Mesenchymal stem cell (in vitro differentiated cells and primary cell): ENCODE results near the gene SPAM1.
A peak's percentile ranks its signal among the peaks of the same experiment; 100 is the strongest.

Experiments
- DNase-seq: peaks from one replicate; pipeline ENCODE4 v3.0.0-alpha.2; 2013
- H2AFZ ChIP-seq: one replicate; pipeline ENCODE4 v1.6.1; 2013; ENCODE audit warnings: low read depth, mild to moderate bottlenecking, control low read depth, inconsistent platforms, low read length, moderate library complexity
- H2AK5ac ChIP-seq: 2 replicates; pipeline ENCODE4 v1.6.1; 2013; ENCODE audit warnings: low read length, moderate library complexity, mild to moderate bottlenecking, inconsistent platforms; ENCODE audit not compliant: severe bottlenecking
- H2BK120ac ChIP-seq: one replicate; pipeline ENCODE4 v1.6.1; 2013; ENCODE audit warnings: low read depth, mild to moderate bottlenecking, inconsistent platforms, low read length, moderate library complexity
- H2BK12ac ChIP-seq, 2 experiments: one replicate each; pipeline ENCODE4 v1.6.1; 2013; ENCODE audit warnings: inconsistent platforms in 2 of 2, low read length in 2 of 2, mild to moderate bottlenecking in 2 of 2, moderate library complexity in 2 of 2, control low read depth in 1 of 2
- H2BK15ac ChIP-seq: one replicate; pipeline ENCODE4 v1.6.1; 2013; ENCODE audit warnings: mild to moderate bottlenecking, low read depth, inconsistent platforms; ENCODE audit not compliant: poor library complexity, severe bottlenecking
- H2BK5ac ChIP-seq: 2 replicates; pipeline ENCODE4 v1.6.1; 2013; ENCODE audit warnings: low read depth, mild to moderate bottlenecking, low read length, control low read depth, inconsistent platforms; ENCODE audit not compliant: poor library complexity, severe bottlenecking
- H3K14ac ChIP-seq, 2 experiments: one replicate each; pipeline ENCODE4 v1.6.1; 2013; ENCODE audit warnings: inconsistent platforms in 2 of 2, low read length in 2 of 2, control low read depth in 1 of 2, mild to moderate bottlenecking in 1 of 2, moderate library complexity in 1 of 2
- H3K18ac ChIP-seq, 2 experiments: one replicate each; pipeline ENCODE4 v1.6.1; 2013; ENCODE audit warnings: inconsistent platforms in 2 of 2, low read length in 2 of 2, control low read depth in 1 of 2, low read depth in 1 of 2, mild to moderate bottlenecking in 1 of 2
- H3K23ac ChIP-seq, 2 experiments: one replicate each; pipeline ENCODE4 v1.6.1; 2013; ENCODE audit warnings: inconsistent platforms in 2 of 2, low read length in 2 of 2, mild to moderate bottlenecking in 2 of 2, moderate library complexity in 2 of 2, control low read depth in 1 of 2
- H3K27ac ChIP-seq: 2 replicates; pipeline ENCODE4 v1.5.1; 2013; ENCODE audit warnings: mild to moderate bottlenecking, moderate library complexity, low read length, control low read depth, inconsistent platforms; ENCODE audit not compliant: poor library complexity, severe bottlenecking
- H3K27me3 ChIP-seq, 2 experiments: 2 replicates each; pipeline versions ENCODE4 v1.6.1 to v1.7.0; 2013; ENCODE audit warnings: low read length in 2 of 2, mild to moderate bottlenecking in 2 of 2, moderate library complexity in 2 of 2, control low read depth in 1 of 2, inconsistent platforms in 1 of 2; ENCODE audit not compliant: control insufficient read depth in 1 of 2, insufficient read depth in 1 of 2
- H3K36me3 ChIP-seq, 2 experiments: 2 replicates each; pipeline versions ENCODE4 v1.6.1 to v1.7.0; 2013; ENCODE audit warnings: low read length in 2 of 2, control low read depth in 1 of 2, inconsistent platforms in 1 of 2, low read depth in 1 of 2, mild to moderate bottlenecking in 1 of 2; ENCODE audit not compliant: insufficient read depth in 2 of 2, control insufficient read depth in 1 of 2
- H3K4ac ChIP-seq, 2 experiments: one replicate each; pipeline ENCODE4 v1.6.1; 2013; ENCODE audit warnings: inconsistent platforms in 2 of 2, low read length in 2 of 2, mild to moderate bottlenecking in 2 of 2, moderate library complexity in 2 of 2, control low read depth in 1 of 2, low read depth in 1 of 2
- H3K4me1 ChIP-seq: 2 replicates; pipeline ENCODE4 v1.6.1; 2013; ENCODE audit warnings: low read depth, low read length, control low read depth; ENCODE audit not compliant: control insufficient read depth, insufficient read depth
- H3K4me2 ChIP-seq: 2 replicates; pipeline ENCODE4 v1.6.1; 2013; ENCODE audit warnings: low read length, mild to moderate bottlenecking, inconsistent platforms; ENCODE audit not compliant: poor library complexity, severe bottlenecking
- H3K4me3 ChIP-seq, 2 experiments: 2 replicates each; pipeline versions ENCODE4 v1.5.1 to v1.7.0; 2013; ENCODE audit warnings: low read length in 2 of 2, mild to moderate bottlenecking in 2 of 2, control low read depth in 1 of 2, low read depth in 1 of 2; ENCODE audit not compliant: insufficient read depth in 1 of 2
- H3K79me1 ChIP-seq: replicated peaks from 2 replicates; pipeline ENCODE4 v1.6.1; 2013; ENCODE audit warnings: mild to moderate bottlenecking, control low read depth, low read length, inconsistent platforms; ENCODE audit not compliant: poor library complexity, severe bottlenecking
- H3K9ac ChIP-seq: 2 replicates; pipeline ENCODE4 v1.7.0; 2013; ENCODE audit warnings: mild to moderate bottlenecking, low read length, moderate library complexity
- H3K9me3 ChIP-seq: 2 replicates; pipeline ENCODE4 v1.7.0; 2013; ENCODE audit warnings: mild to moderate bottlenecking, low read length; ENCODE audit not compliant: control insufficient read depth
- H4K8ac ChIP-seq: one replicate; pipeline ENCODE4 v1.6.1; 2013; ENCODE audit warnings: inconsistent platforms, mild to moderate bottlenecking, low read length, moderate library complexity
- H4K91ac ChIP-seq: one replicate; pipeline ENCODE4 v1.6.1; 2013; ENCODE audit warnings: mild to moderate bottlenecking, low read length, inconsistent platforms
- WGBS: methylation state at CpG from one replicate; pipeline ENCODE4 v1.1.7; 2013; ENCODE audit warnings: mixed read lengths; 5-methylcytosine and 5-hydroxymethylcytosine counted together

SPAM1 gene

DNA sequence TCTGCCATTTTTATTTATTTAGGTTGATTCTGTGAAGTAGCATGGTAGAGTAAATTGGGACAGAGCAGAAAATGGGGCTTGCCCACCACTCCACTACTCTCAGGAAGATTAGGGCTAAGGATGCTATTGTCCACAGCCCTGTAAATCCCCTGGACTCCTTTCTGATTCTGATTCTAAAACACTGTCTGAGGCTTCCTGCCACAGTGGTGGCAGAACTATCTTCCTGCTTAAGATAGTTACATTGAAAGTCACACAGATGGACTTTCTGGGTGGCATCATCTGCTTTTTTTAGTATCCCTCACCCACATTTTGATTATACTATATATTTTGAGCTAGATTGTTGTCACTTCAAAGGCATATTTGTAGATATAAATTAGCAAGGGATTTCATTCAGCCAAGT, 50.0 kb downstream of the SPAM1 start:
- Histone ChIP-seq H2BK120ac (no peak overlapping the region), H3K27ac (no peak overlapping the region), H3K14ac (no peak overlapping the region), H3K79me1 (no peaks in the 10 kb centered on the region), H3K4me3 (no peak overlapping the region), H3K23ac (no peak overlapping the region), H2BK12ac (no peak overlapping the region), H3K4ac (no peak overlapping the region), H2AK5ac (no peak overlapping the region), H3K4me1 (no peaks in the 10 kb centered on the region), H4K91ac (no peak overlapping the region), H2AFZ (no peak overlapping the region), H3K9me3 (no peaks in the 10 kb centered on the region), H2BK15ac (no peak overlapping the region), H4K8ac (no peak overlapping the region), H2BK5ac (no peak overlapping the region), H3K4me2 (no peak overlapping the region), H3K18ac (no peak overlapping the region), H3K9ac (no peak overlapping the region), H3K27me3 (no peaks in the 10 kb centered on the region), H3K36me3 (no peaks in the 10 kb centered on the region)
- DNase-seq, result no peak

DNA sequence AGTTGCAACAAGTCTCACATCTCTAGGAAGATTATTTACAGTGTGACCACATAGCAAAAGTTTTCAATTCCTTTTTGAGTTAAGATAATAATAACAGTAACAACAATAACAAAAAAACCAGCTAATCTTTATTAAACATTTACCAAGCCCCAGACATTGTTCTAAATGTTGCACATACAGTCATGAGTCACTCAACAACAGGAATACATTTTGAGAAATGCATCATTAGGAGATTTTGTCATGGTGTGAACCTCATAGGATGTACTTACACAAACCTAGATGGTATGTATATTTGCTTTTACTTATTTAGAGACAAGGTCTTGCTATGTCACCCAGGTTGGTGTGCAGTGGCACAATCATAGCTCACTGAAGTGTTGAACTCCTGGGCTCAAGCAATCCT, 52.0 kb downstream of the SPAM1 start:
- no peak for DNase-seq
- Histone ChIP-seq H3K4me2 (no peak overlapping the region), H3K9me3 (no peaks in the 10 kb centered on the region)

DNA sequence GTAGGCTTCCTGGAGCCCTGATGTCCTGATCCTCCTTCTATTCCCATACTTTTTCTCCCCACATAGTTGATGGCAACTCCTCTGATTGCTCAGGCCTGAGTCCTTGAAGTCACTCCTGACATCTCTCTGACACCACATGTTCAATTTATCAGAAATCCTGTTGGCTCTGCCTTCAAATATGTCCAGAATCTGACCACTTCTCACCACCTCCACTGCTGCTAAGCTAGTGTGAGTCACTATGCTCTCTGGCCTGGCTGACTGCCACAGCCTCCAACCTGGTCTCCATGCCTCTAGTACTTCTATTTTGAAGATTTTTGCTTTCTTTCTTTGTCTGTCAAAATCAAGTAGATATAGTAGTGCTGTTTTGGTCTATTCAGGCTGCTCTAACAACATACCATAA, 54.8 kb downstream of the SPAM1 start:
- Histone ChIP-seq H3K4me2 (no peak overlapping the region), H2BK120ac (no peak overlapping the region), H3K4me3 (no peak overlapping the region), H3K14ac (no peak overlapping the region), H2BK5ac (no peak overlapping the region), H3K18ac (no peak overlapping the region), H3K23ac (no peak overlapping the region), H3K9ac (no peak overlapping the region), H3K36me3 (no peaks in the 10 kb centered on the region), H3K4ac (no peak overlapping the region), H4K8ac (no peak overlapping the region), H2AK5ac (no peak overlapping the region), H4K91ac (no peak overlapping the region), H2BK12ac (no peak overlapping the region), H3K4me1 (no peaks in the 10 kb centered on the region), H3K79me1 (no peaks in the 10 kb centered on the region), H2AFZ (no peak overlapping the region), H3K27ac (no peak overlapping the region), H3K9me3 (no peaks in the 10 kb centered on the region), H2BK15ac (no peak overlapping the region), H3K27me3 (no peaks in the 10 kb centered on the region)
- peak; percentile 24 for DNase-seq

More for the DNA sequence above, 52.0 kb downstream of the SPAM1 start:
- Histone ChIP-seq H3K14ac (no peak overlapping the region), H2BK12ac (no peak overlapping the region), H4K91ac (no peak overlapping the region), H2BK120ac (no peak overlapping the region), H3K18ac (no peak overlapping the region), H3K4me3 (no peak overlapping the region), H3K27ac (no peak overlapping the region), H3K36me3 (no peaks in the 10 kb centered on the region), H3K4ac (no peak overlapping the region), H3K4me1 (no peaks in the 10 kb centered on the region), H2AK5ac (no peak overlapping the region), H2BK5ac (no peak overlapping the region), H3K23ac (no peak overlapping the region), H2AFZ (no peak overlapping the region), H3K27me3 (no peaks in the 10 kb centered on the region), H3K9ac (no peak overlapping the region), H4K8ac (no peak overlapping the region), H3K79me1 (no peaks in the 10 kb centered on the region), H2BK15ac (no peak overlapping the region)

DNA sequence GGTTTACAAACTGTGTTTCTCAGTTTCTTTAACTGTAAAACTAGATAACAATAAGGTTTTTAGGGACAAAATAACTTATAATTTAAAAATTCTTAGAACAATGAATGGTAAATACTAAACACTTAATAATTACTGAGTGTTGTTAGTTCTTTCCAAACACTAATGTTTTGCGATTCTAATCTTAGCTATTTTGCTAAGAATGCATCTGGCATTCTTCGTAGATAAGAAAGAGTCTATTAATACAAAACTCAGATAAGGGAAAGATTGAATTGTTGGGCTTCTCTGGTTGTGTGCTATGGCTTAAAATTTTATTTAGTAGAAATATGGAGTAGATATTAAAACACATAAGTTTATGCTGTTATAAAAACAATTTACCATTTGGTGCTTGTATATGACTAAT, 62.4 kb downstream of the SPAM1 start:
- Histone ChIP-seq H3K4ac (no peak overlapping the region), H3K27me3 (no peaks in the 10 kb centered on the region), H3K14ac (no peak overlapping the region), H2BK12ac (no peak overlapping the region), H2AK5ac (no peak overlapping the region), H3K18ac (no peak overlapping the region), H3K23ac (no peak overlapping the region), H3K9ac (no peak overlapping the region), H3K4me1 (no peaks in the 10 kb centered on the region), H3K79me1 (no peaks in the 10 kb centered on the region), H3K9me3 (no peaks in the 10 kb centered on the region), H4K8ac (no peak overlapping the region), H2AFZ (no peak overlapping the region), H2BK15ac (no peak overlapping the region), H3K4me3 (no peak overlapping the region), H3K36me3 (no peaks in the 10 kb centered on the region), H2BK5ac (no peak overlapping the region), H4K91ac (no peak overlapping the region), H3K4me2 (no peak overlapping the region), H3K27ac (no peak overlapping the region), H2BK120ac (no peak overlapping the region)
- no CpG with 5 or more reads among the region's 2 CpGs for WGBS
- no peak for DNase-seq
